Fibroblast of gingiva (primary cell): Measurements from ENCODE around the gene ARHGEF25.
"Not testable (repeated sequence)": the region's sequence is repeated elsewhere in the genome, so short reads cannot be mapped to it uniquely, and the experiment has no call there.

Experiments used
- DNase-seq: peaks from one replicate; pipeline ENCODE4 v3.0.0-alpha.2; 2011; ENCODE audit warnings: low read depth

ARHGEF25 gene

DNA sequence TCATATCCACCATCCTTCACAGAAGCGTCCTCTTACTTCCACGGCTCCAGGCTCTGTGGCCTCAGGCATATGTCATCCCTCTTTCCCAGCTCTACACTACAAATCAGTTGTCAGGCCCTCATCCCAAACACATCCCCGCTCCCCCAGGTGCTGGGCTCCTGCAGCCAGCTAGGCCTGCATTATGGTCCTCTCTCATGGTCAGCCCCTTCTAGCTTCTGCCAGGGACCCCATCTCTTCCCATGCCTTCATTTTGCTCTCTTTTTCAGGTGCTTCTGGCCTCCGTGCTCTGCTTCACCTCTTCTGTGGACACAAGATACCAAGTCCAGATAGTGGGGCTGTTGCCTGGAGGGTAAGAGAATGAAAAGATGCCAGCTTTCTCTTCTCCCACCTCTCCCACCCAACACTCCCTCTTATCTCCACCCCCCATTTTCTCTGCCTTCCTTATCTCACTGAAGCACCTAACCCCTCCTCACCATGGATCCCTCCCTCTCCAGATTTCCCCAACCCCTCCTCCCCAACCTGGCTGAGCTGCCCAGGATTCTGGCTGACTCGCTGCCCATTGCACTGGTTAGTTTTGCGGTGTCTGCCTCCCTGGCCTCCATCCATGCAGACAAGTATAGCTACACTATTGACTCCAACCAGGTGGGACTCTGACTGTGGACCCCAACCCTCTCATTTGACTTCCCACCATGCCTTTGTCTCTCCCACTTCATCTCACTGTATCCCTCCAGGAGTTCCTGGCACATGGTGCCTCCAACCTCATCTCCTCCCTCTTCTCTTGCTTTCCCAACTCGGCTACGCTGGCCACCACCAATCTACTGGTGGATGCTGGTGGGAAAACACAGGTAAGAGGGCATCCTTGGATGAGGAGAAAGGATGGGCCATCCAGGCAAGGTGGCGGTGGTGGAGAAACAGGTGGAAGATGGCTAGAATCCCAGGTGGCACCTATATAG lies 11.3 kb downstream of the ARHGEF25 start:
- no peak for DNase-seq

GRCh38 chr12:57623385-57623784 lies 12.2 kb downstream of the ARHGEF25 start:
- no peak for DNase-seq

- DNase-seq: no peak
Observed at GRCh38 chr12:57623811-57624390, 12.7 kb downstream of the ARHGEF25 start.

DNA sequence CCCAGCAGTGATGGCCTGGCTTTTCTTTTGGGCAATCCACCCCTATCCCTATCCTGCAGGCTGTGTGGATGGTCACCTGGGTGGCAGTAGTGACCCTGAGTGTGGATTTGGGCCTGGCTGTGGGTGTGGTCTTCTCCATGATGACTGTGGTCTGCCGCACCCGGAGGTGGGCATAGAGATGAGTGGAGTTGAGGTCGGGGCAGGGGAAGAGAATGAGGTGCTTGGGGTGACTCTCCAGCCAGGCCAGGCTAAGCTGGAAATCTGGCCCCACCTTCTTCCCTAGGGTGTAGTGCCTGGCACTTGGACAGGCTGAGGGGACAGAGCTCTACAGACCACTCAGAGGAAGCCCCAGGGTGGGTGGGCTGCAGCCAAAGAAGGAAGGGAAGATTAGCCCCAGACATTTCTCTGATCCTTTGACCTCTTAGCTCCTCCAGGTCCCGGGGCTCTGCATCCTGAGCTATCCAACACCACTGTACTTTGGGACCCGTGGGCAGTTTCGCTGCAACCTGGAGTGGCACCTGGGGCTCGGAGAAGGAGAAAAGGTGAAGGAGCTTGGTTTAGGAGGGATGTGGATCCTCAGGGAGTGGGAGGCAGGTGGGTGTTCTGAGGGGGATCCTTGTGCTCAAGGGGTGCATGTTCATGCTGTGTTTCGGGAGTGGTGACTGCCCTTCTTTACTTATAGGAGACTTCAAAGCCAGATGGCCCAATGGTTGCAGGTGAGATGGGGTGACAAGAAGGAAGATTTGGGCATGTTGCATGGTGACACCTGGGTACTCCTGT lies 13.4 kb downstream of the ARHGEF25 start:
- DNase-seq: no peak

- DNase-seq: no peak
Observed at GRCh38 chr12:57625261-57626032, 14.2 kb downstream of the ARHGEF25 start.

- DNase-seq: no peak
Observed at GRCh38 chr12:57626111-57626920, 15.1 kb downstream of the ARHGEF25 start.

- DNase-seq: no peak
Observed at GRCh38 chr12:57626921-57627445, 15.7 kb downstream of the ARHGEF25 start.

DNA sequence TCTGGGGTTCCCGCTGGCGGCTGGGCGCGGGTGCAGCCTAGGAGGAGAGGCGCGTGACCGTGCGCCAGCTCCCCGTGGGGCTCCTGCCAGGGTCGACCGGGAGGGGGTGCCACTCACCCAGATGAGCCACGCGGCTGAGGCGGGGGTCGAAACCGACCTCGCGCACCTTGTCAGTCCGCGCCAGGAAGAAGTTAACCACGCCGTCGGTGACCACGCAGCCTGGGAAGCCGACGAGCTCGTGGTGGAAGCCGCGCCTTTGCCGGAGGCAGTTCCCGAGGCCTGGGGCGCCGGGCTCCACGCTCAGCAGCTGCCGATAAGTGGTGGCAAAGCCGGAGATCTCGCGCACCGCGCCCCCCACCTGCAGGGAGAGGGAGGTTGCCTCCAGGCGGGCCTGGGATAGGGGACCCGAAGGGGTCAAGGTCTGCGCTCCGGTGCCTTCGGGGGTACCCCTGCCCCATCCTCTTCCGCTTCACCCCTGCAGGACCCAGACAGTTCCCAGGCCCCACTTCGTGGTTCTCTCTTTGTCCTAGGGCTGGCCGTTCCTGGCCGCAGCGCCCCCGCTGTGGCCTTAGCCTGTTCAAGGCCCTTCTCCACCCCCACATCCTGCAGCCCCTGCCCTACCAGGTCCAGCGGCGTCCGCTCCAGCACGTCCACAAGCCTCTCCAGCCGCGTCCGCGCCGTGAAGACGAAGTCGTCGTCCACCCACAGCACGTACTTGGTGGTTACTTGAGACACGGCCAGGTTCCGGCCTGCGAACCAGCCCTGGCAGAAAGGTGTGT lies 16.5 kb downstream of the ARHGEF25 start:
- DNase-seq: no peak

DNA sequence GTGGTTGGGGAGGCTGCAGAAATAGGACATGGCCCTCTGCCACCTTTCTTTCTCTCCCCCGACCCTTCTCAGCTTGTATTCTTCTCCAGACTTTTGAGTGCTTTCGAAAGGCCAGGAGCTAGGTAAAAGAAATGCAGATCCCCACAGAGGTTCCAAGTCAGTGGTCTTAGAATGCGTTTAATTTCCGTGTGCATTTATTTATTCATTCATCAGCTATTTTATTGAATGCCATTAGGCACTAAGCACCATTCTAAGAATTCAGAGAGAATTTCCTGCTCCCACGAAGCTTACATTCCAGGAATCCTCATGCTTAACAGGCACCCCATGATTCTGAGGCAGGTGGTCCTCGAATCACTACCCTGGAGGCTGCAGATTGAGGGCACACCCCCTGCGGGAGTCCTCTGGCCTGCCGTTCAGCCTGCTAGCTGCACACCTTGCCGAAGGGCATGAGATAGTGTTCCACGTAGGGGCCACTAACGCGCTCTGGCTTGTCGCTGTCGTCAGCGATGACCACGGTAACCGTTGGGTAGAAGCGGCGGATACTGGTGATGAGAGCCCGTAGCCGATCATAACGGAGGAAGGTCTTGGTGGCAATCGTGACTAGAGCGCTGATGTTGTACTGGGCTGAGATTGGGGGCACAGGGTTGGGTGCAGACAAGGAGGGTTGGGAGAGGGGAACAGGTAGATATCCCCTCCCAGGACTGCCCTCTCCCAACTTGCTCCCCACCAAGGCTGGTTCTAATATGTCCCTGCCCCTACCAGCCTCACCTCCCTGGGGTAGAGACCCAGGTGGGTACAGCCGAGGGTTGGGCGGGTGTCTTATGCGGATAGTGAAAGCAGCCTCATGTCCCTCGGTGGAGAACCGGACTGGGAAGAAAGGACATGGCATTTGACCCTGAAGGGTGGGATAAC lies 17.3 kb downstream of the ARHGEF25 start:
- DNase-seq: no peak

DNA sequence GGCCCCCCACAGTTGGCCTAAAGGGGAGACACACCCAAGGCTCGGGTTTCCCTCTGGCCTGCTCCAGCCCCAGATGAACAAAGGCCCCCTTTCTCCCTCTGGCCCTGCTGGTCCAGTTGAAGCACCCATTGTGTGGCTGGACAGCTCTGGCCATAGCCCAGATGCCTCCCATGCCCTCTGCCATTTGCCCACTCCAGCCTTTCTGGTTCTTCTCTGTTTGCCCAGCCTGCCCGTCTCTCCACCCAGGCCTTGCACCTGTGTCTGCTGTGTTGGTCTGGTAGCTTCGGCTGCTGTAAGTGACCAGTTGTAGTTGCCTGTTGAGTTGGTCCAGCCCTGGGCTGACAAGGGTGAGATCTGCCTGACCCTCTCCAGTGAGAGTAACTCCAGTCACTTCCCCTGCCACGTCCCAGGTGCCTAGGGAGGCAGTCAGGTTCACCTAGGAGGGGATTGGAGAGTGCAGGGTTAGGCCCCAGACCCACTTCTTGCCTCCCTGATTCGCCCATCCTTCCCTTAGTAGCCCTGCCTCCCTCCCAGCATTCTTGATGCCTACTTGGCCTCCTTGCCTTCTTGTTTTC lies 18.7 kb downstream of the ARHGEF25 start:
- no peak for DNase-seq

DNA sequence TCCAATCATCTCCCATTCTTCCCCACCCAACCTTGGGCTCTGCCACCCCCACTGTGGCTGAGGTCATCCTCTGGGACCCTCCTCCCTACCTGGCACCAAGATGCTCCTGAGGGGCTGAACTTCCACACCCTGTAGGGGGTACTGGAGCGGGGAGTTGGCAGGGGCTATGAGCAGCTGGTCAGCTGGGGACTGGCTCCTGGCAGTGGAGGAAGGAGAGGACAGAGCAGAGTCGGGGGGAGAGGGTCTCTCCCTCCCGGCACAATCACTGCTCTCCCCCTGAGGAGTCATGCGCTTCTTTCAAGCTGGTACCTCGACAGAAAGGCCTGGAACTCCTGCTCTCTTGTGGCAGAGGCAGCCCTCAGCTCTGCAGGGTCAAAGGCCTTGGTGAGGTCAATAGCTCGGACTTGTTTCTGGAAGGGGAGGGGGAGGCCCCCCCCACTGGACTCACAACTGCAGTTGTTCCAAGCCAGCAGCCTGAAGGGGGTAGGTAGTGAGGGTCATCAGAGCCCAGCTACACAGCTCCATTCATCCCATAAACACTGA lies 19.7 kb downstream of the ARHGEF25 start:
- DNase-seq: no peak

DNA sequence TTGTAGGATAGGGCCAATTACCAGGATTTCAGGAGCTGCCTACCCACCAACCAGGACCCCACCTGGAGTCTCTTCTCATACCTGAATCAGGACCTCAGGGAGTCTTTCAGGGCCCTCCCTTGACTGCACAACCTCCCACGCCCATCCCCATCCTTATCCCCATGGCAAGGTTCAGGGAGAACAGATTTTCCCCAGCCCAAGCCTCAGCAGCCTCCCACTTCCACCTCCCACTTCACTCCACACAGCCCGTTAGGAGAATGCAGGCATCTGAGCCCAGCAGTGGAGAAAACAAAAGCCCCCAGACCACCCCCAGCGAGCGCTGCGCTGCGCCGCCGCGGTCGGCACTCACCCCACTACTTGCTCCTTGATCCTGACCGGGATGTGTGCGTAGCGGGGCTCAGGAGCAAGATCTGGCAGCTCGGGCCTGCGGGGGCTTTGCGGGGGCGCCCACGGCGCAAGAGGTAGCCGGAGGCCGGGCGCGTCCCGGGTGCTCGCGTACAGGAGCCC lies 20.4 kb downstream of the ARHGEF25 start:
- DNase-seq: no peak

GRCh38 chr12:57632073-57632957 lies 21.1 kb downstream of the ARHGEF25 start:
- DNase-seq: no peak

- DNase-seq: peak; percentile 38
Observed at GRCh38 chr12:57632958-57633840, 22.0 kb downstream of the ARHGEF25 start, which contains the start of gene B4GALNT1. TSS of gene B4GALNT1 (minus strand) at chr12:57633201. CDS start at chr12:57632132, 1,069 bp downstream.

- DNase-seq: not testable (repeated sequence)
Observed at GRCh38 chr12:57636731-57637130, 25.5 kb downstream of the ARHGEF25 start.

GRCh38 chr12:57637364-57637763 lies 26.1 kb downstream of the ARHGEF25 start:
- DNase-seq: no peak
